H1 (cell line): ENCODE data around the gene BIN2. TPM values are rescaled to one million over a fixed set of nuclear protein-coding genes. Genes with fewer than 3 reads are reported as not detected.

Experiments
- HDAC2 ChIP-seq, 2 experiments: fragments of 300-600 bp in 1 of 2; sonication (generic) in 1 of 2; IDR thresholded peaks; 2 replicates each; pipeline ENCODE4 v1.6.1; 2011 to 2012; ENCODE audit warnings: low read depth in 2 of 2, low read length in 2 of 2, mild to moderate bottlenecking in 2 of 2, moderate library complexity in 2 of 2, borderline replicate concordance in 1 of 2, inconsistent platforms in 1 of 2
- NANOG ChIP-seq: IDR thresholded peaks from 2 replicates; pipeline ENCODE4 v1.6.1; 2011; ENCODE audit warnings: low read length, low read depth, mild to moderate bottlenecking, inconsistent platforms; ENCODE audit not compliant: insufficient read depth, poor library complexity, severe bottlenecking
- polyA plus RNA-seq, 7 experiments: library from polyadenylated mRNA; depleted of rRNA in 3 of 7; stranded (reverse) in 5 of 7; unstranded in 2 of 7; fragments of >200 nt in 5 of 7; fragments of 200-250 nt in 2 of 7; gene quantifications; 1 replicate in 5 of 7; 2 replicates in 1 of 7; 4 replicates in 1 of 7; pipeline versions ENCODE4 v1.2.1 to v1.2.3, GENCODE V29; 2011 to 2013; ENCODE audit warnings: missing spikeins in 2 of 7, mixed read lengths in 2 of 7
- total RNA-seq: library from RNA; stranded (reverse); fragmentation: NEBNext Ultra II Directional; extraction: Animal tissue kit (Norgen Biotek cat#: 25700); gene quantifications from 2 replicates; pipeline ENCODE4 v1.2.1, GENCODE V29; 2021

BIN2 gene
- total and polyA plus RNA-seq, 2 of the 8 experiments (the other 6 are each of a cell fraction or from before 2014, with no cell fraction given): not detected

DNA sequence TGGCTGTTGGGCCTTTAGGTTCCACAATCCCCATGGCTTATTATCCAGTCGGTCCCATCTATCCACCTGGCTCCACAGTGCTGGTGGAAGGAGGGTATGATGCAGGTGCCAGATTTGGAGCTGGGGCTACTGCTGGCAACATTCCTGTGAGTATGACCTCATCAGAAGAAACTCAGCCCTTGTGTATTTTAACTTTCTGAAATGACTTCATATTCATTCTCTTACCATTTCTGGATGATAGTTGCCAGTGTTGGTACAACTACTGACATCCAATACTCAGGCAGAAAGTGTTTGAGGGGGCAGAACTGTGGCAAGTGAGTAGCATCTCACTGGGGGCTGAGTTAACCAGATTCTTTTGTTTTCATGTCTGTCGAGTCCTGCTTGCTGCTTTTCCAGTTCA is 83.0 kb downstream of the BIN2 start (continued):
- TF ChIP-seq NANOG (no peak), HDAC2 (IDR thresholded peaks at IDR 0.05; ENCODE audit: borderline replicate concordance in 1 of 2, low read depth in 2 of 2, low read length in 2 of 2) (no peak)
- TF ChIP-seq, all 59 proteins: peak for 0
